Measurements from ENCODE around the gene RNF168.

- TF ChIP-seq L3MBTL2 (conservative IDR thresholded peaks at IDR 0.05): no peak
- no peak for TF ChIP-seq ARNT (IDR thresholded peaks at IDR 0.05)
- no peak for TF ChIP-seq SP1 (IDR thresholded peaks at IDR 0.05)
- TF ChIP-seq NFRKB (IDR thresholded peaks at IDR 0.05): no peak
- TF ChIP-seq PKNOX1 (IDR thresholded peaks at IDR 0.05): no peak
- TF ChIP-seq CTBP1 (IDR thresholded peaks at IDR 0.05; ENCODE audit: borderline replicate concordance): no peak
- TF ChIP-seq ELF4 (IDR thresholded peaks at IDR 0.05): no peak
- TF ChIP-seq SUZ12 (IDR thresholded peaks at IDR 0.05): no peak
- TF ChIP-seq FOXA1 (IDR thresholded peaks at IDR 0.05): no peak
- no peak for TF ChIP-seq HDGF (IDR thresholded peaks at IDR 0.05; ENCODE audit: borderline replicate concordance)
Observed at GRCh38 chr3:196506687-196507086, 3.1 kb upstream of the RNF168 start.
